Glutamatergic neuron (in vitro differentiated cells): ENCODE measurements around the gene CDC37L1. TPM values are rescaled to one million over a fixed set of nuclear protein-coding genes. Genes with fewer than 3 reads are reported as not detected.
A peak's percentile ranks its signal among the peaks of the same experiment; 100 is the strongest.
"Not testable (repeated sequence)": the region's sequence is repeated elsewhere in the genome, so short reads cannot be mapped to it uniquely, and the experiment has no call there.

Source experiments
- DNase-seq: peaks from one replicate; pipeline ENCODE4 v3.0.0; 2022
- H3K27ac Mint-ChIP-seq: one replicate; pipeline ENCODE4 v1.8.0; 2020; ENCODE audit warnings: mild to moderate bottlenecking, mixed read lengths, inconsistent platforms; ENCODE audit not compliant: unreplicated experiment
- H3K27me3 Mint-ChIP-seq: one replicate; pipeline ENCODE4 v1.8.0; 2020; ENCODE audit warnings: mild to moderate bottlenecking, moderate library complexity, mixed read lengths, inconsistent platforms; ENCODE audit not compliant: unreplicated experiment
- H3K36me3 Mint-ChIP-seq: one replicate; pipeline ENCODE4 v1.8.0; 2020; ENCODE audit warnings: mild to moderate bottlenecking, mixed read lengths, inconsistent platforms; ENCODE audit not compliant: unreplicated experiment
- H3K4me1 Mint-ChIP-seq: one replicate; pipeline ENCODE4 v1.8.0; 2020; ENCODE audit warnings: mild to moderate bottlenecking, low read depth, mixed read lengths, inconsistent platforms; ENCODE audit not compliant: unreplicated experiment
- H3K4me3 Mint-ChIP-seq: one replicate; pipeline ENCODE4 v1.8.0; 2020; ENCODE audit warnings: mild to moderate bottlenecking, mixed read lengths, inconsistent platforms; ENCODE audit not compliant: unreplicated experiment
- H3K9me3 Mint-ChIP-seq: one replicate; pipeline ENCODE4 v1.8.0; 2020; ENCODE audit warnings: mild to moderate bottlenecking, moderate library complexity, mixed read lengths, inconsistent platforms; ENCODE audit not compliant: unreplicated experiment
- total RNA-seq: library from RNA; stranded (reverse); fragmentation: NEBNext Ultra II Directional; extraction: Animal tissue kit (Norgen Biotek cat#: 25700); gene quantifications from one replicate; pipeline ENCODE4 v1.2.1, GENCODE V29; 2021; ENCODE audit not compliant: unreplicated experiment
- TF ChIP-seq, protein P1 (sequence below): fragments of 200-600 bp; sonication (generic); IDR thresholded peaks from one replicate; pipeline ENCODE4 v1.5.0; 2021; ENCODE audit not compliant: partially characterized antibody, unreplicated experiment

CDC37L1 gene
- total RNA-seq, 1 donor from 2014 or later = 20.8 TPM

DNA sequence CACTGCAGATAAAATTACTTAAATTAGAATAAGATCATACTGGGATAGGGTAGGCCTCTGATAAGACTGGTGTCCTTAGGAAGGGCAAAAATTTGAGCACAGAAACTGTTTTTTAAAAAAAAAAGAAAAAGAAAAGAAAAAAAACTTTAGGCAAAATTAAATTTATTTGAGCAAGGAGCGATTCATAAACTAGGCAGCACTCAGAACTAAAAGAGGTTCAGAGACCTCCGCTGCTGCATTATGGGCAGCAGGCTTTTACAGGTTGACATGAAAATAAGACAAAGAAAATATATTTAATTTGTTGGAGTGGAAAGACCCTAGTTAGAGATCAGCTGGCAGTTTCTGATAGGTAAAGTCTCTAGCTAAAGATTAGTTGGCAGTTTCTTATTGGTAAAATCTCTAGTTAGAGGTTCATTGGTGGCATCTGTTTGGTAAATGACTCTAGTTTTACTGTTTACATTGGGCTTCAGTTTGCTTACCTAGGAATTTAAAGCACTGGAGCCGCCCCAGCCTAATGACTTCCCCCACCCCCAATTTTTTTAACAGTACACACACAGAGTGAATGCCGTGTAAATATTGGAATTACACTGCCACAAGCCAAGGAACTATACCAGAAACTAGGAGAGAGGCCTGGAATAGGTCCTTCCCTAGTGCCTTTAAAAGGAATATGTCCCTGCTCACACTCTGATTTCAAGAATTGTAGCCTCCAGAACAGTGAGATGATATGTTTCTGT, 21.8 kb upstream of the CDC37L1 start:
- Mint-ChIP-seq H3K27me3 (peaks cover 2% of the 10 kb centered on the region), H3K9me3 (peaks cover 4% of the 10 kb centered on the region), H3K36me3 (no peaks in the 10 kb centered on the region), H3K4me3 (no peak overlapping the region), H3K27ac (no peak overlapping the region), H3K4me1 (peaks cover 2% of the 10 kb centered on the region)
- no peak for DNase-seq
- TF ChIP-seq, protein P1, sequence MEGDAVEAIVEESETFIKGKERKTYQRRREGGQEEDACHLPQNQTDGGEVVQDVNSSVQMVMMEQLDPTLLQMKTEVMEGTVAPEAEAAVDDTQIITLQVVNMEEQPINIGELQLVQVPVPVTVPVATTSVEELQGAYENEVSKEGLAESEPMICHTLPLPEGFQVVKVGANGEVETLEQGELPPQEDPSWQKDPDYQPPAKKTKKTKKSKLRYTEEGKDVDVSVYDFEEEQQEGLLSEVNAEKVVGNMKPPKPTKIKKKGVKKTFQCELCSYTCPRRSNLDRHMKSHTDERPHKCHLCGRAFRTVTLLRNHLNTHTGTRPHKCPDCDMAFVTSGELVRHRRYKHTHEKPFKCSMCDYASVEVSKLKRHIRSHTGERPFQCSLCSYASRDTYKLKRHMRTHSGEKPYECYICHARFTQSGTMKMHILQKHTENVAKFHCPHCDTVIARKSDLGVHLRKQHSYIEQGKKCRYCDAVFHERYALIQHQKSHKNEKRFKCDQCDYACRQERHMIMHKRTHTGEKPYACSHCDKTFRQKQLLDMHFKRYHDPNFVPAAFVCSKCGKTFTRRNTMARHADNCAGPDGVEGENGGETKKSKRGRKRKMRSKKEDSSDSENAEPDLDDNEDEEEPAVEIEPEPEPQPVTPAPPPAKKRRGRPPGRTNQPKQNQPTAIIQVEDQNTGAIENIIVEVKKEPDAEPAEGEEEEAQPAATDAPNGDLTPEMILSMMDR = no peak

DNA sequence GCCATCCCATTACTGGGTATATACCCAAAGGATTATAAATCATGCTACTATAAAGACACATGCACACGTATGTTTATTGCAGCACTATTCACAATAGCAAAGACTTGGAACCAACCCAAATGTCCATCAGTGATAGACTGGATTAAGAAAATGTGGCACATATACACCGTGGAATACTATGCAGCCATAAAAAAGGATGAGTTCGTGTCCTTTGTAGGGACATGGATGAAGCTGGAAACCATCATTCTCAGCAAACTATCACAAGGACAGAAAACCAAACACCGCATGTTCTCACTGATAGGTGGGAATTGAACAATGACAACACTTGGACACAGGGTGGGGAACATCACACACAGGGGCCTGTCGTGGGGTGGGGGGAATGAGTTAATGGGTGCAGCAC, 18.7 kb upstream of the CDC37L1 start:
- not testable (repeated sequence) for H3K9me3 Mint-ChIP-seq, H3K27ac Mint-ChIP-seq, H3K27me3 Mint-ChIP-seq, DNase-seq, H3K36me3 Mint-ChIP-seq, H3K4me3 Mint-ChIP-seq
- H3K4me1 Mint-ChIP-seq = peaks cover 14% of the 10 kb centered on the region

DNA sequence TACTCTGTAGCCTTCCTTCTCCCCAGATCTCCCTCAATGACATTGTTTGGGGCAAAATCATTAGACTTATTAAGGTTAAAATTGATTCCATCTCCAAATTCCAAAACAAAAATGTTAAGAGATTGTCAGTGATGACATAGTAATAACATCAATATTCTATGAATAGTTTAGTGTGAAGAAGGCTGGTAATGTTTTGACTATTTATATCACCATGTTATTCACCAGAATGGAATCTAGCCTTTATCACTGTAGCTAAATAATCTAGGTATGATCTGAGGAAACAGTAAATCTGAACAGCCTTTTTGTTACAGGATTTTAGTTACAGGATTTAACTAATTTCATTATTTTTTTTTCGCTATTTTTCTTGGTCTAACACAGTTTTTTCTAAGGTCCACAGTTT, 18.2 kb upstream of the CDC37L1 start:
- Mint-ChIP-seq H3K9me3 (peaks cover 6% of the 10 kb centered on the region), H3K36me3 (no peaks in the 10 kb centered on the region), H3K27ac (no peak overlapping the region), H3K27me3 (peaks cover 4% of the 10 kb centered on the region), H3K4me1 (peaks cover 19% of the 10 kb centered on the region), H3K4me3 (peak overlapping the region; percentile 85)
- no peak for DNase-seq
- TF ChIP-seq, protein P1 = no peak

DNA sequence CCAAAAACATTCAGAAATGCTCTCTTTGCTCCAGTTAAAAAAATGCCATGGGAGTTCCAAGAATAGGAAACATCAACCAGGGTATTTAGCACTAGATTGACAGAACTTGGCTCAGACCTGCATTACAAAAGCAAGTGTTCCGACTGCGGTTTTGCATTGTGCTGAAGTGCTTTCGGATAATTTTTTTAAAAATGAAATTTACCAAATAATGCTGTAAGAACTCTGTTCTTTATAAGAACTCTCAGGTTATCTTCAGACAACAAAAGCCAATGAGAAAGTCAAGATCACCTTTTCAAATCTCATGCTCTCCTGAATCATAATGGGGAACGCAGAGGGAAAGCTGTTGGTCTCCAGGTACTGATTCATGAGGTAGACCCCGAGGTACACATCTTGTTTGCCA, 17.8 kb upstream of the CDC37L1 start:
- Mint-ChIP-seq H3K9me3 (peaks cover 6% of the 10 kb centered on the region), H3K27me3 (peaks cover 4% of the 10 kb centered on the region), H3K36me3 (no peaks in the 10 kb centered on the region), H3K27ac (peak overlapping the region; percentile 9), H3K4me1 (peaks cover 19% of the 10 kb centered on the region), H3K4me3 (peak overlapping the region; percentile 85)
- TF ChIP-seq, protein P1 = no peak
- DNase-seq = no peak

DNA sequence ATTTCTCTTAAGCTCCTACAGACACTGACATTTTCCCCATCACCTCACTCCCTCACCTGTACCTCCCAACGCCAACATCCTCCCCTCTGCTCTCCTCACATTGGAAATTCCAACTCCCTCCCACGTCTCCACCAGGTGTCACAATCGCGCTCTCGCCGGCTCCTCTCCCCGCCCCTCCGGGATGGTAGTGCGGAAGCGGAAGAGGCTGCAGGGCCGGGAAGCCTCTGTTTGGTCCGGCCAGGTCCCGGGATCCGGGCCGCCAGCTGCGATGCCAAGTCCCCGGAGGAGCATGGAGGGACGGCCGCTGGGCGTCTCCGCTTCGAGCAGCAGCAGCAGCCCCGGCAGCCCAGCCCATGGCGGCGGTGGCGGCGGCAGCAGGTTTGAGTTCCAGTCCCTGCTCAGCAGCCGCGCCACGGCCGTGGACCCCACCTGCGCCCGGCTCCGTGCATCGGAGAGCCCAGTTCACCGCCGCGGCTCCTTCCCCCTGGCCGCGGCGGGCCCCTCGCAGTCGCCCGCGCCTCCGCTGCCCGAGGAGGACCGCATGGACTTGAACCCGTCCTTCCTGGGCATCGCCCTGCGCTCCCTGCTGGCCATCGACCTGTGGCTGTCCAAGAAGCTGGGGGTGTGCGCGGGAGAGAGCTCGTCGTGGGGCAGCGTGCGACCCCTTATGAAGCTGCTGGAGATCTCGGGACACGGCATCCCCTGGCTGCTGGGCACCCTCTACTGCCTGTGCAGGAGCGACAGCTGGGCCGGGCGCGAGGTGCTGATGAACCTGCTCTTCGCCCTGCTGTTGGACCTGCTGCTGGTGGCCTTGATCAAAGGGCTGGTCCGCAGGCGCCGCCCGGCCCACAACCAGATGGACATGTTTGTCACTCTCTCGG, 17.0 kb upstream of the CDC37L1 start, which contains the start of gene PLPP6:
Gene PLPP6 (plus strand): TSS at position 187 of the 881 bp plus-strand sequence. CDS start 82 bp downstream, at position 269.
- DNase-seq = peak; percentile 89
- H3K27ac Mint-ChIP-seq = peak within 1 kb of the TSS; percentile 57
- peak within 1 kb of the TSS; percentile 85 for H3K4me3 Mint-ChIP-seq
- TF ChIP-seq, protein P1 = peak; percentile 22
- H3K36me3 Mint-ChIP-seq = no peaks in the 10 kb centered on the region
- H3K27me3 Mint-ChIP-seq = peaks cover 4% of the 10 kb centered on the region
- H3K4me1 Mint-ChIP-seq = peaks cover 19% of the 10 kb centered on the region
- peaks cover 6% of the 10 kb centered on the region for H3K9me3 Mint-ChIP-seq
